NCI-H2227 treated with DMSO at 0.1 percent for 48 hours (cell line): ENCODE results near the gene G6PD.
A peak's percentile ranks its signal among the peaks of the same experiment; 100 is the strongest.
"Not testable (repeated sequence)": the region's sequence is repeated elsewhere in the genome, so short reads cannot be mapped to it uniquely, and the experiment has no call there.

ENCODE experiments used
- DNase-seq: peaks from one replicate; lab custom pipeline; 2025; lab: John Stamatoyannopoulos, UW

The G6PD gene

DNA sequence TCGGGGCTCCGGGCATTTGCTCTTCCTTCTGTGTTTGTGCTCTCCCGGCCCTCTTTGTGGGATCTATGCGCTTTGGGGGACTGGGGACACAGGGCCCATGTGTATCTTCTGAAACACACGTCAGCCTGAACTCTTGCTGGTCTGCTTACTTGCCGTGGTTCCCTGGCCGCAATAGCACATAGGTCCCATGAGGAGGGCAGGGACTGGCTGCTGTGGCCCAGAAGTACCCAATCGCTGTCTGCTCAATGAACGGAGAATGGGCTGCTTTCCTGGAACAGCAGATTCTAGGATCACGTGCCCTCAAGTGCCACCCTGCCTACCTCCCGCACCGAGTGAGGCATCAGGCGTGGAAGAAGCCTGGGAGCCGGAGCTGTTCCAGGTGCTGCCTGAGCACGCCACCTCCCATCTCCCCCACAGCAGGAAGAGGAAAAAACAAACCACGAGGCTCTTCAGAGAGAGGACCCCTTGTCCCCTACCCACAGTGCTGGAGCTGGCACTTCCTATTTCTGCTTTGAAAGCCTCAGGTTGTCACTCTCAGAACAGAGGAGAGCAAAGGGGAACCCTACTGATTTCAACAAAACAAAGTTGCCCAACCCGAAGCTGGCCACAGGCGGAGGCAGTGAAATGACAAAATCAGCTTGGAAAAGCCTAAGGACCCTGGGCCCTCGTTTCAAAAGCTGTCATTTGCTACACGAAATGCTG, 3.8 kb downstream of the G6PD start:
- no peak for DNase-seq

DNA sequence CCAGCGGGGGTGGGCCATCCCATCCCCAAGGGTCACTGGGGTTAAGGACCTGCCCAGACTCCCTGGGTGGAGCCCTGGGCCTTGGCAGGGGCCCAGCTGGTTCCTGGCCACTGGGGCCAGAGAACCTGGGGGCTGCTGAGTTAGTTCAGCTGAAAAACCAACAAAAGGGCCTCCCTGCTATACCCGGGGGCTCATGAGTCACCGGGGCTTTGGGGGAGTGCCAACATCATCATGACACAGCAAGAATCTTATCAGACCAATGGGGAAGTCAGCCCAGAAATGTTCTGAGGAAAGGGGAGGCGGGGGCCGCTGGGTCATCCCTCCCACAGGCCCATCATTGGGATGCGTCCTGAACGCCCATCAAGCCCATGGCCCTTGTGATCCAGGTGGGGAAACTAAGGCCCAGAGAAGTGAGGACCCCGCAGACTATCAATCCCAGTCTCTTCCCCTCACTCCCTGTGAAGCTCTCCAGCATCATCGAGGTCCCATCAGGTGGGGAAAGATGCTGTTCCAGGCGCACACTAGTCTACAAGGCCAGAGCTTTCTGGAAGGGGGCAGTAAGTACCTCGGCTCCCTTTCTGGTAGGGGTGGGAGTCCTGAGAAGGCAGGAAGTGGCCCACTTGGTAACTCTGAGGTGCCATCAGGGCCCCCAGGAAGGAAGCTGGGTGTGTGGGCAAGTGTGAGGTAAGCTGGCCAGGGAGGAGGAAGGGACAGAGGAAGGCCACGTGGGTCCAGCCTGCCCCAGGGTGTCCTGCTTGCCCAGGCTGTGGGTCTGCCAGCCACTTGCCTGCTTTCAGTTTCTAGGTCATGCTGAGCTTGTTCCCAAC, 4.5 kb downstream of the G6PD start:
- no peak for DNase-seq

DNA sequence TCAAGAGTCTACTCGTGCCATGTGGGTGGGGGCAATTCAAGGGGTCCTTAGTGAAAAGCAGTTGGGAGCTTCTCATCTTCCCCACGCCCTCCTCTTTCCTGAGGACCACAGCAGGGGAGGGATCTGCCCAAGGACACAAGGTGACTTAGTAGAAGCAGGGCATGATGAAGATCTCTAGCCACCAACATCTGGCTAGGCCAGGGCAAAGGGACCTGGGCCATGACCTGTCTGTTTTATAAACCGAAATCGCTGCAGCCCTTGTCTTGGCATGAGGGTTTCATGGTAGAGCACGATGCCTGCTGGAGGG, 5.1 kb downstream of the G6PD start:
- no peak for DNase-seq

DNA sequence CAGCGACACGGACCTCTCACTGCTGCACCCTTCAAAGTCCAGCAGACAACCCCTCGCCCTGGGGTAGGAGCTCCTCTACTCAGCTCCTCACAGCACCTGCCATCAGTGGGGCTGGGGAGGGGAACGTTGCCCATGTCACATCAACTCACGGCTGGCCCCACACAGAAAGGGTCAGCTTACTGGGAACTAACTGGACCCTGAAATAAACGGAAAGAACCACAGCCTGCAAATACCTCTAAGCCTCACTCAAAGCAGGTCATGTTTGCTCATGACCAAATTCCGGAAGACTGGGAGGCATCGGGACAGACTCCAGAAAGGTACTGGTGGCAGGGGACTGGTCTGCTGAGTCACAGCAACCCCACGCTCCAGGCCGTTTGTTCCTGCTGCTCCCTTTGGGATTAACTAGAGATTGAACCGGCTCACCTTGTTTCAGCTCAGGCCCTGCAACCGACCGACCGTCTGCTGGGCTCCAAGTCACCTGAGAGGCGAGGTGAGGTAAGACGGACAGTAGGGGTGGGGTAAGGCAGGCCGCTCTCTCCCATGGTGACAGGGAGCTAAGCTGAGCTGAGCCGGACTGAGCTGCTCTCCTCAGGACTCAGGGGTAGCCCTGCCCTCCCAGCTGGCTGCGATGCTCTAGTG, 5.6 kb downstream of the G6PD start:
- no peak for DNase-seq

DNA sequence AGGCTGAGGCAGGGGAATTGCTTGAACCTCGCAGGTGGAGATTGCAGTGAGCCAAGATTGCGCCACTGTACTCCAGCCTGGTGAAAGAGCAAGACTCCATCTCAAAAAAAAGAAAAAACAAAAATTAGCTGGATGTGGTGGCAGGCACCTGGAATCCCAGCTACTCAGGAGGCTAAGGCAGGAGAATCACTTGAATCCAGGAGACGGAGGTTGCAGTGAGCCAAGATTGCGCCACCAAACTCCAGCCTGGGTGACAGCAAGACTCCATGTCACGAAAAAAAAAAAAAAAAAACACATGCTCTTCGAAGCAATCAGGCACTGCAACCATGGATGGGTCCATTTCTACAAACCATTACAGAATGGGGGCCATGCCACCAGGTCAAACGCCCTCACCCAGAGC, 6.3 kb downstream of the G6PD start:
- DNase-seq, result not testable (repeated sequence)

DNA sequence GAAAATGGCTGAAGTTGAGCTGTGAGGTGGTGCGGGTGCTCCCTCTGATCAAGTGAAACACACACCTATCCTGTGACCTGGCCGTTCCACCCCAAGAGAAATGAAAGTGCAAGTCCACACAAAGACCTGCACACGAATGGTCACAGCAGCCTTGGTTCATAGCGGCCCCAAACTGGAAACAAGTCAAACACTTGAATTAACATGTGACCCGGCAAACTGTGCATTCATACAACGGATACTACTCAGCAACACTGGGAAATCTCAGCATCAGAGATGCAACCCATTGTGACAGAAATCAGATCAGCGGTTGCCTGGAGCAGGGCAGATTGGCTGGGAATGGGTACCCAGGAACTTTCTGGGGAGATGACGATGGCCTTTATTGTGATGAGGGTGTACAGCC, 7.6 kb downstream of the G6PD start:
- no peak for DNase-seq

DNA sequence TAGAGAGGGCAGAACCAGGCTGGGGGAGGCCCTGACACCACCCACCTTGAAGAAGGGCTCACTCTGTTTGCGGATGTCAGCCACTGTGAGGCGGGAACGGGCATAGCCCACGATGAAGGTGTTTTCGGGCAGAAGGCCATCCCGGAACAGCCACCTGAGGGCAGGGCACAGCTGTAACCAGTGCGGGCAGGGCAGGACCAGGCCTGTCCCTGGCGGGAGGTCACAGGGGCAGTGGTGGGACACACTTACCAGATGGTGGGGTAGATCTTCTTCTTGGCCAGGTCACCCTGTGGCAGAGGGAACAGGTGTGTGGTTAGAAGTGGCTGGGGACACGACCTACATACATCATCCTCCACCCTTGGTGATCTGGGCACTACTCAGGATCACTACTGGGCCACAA, 10.8 kb downstream of the G6PD start:
- DNase-seq, result no peak

DNA sequence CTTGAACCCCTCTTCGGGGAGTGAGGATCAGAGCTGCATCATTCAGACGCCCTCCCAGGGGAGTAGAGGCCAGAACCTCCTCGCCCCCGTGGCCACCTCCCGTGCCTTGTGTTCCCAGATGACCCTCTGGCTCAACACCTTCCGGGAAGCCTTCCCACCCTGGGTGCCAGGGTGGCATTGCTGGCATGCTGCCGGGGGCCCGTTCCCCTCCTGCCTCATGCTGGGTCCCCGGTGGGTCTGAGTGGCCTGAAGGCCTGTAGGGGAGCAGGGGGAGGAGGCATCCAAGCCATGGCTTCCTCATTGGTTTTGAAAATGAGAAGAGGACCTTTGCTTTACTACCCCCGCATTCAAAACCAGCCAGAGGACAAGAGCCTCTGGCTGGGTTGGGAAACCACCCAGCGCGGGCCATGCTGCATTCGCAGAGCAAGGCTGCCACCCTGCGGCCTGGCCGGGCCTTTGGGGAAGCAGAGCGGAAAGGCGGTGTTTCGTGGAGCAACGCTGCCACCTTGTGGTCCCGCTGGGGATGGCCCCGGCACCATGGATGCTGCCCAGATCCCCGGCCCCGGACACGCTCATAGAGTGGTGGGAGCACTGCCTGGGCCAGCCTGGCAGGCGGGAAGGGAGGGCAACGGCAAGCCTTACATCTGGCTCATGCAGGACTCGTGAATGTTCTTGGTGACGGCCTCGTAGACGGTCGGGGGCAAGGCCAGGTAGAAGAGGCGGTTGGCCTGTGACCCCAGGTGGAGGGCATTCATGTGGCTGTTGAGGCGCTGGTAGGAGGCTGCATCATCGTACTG, 11.9 kb downstream of the G6PD start:
- DNase-seq, result peak; percentile 71

DNA sequence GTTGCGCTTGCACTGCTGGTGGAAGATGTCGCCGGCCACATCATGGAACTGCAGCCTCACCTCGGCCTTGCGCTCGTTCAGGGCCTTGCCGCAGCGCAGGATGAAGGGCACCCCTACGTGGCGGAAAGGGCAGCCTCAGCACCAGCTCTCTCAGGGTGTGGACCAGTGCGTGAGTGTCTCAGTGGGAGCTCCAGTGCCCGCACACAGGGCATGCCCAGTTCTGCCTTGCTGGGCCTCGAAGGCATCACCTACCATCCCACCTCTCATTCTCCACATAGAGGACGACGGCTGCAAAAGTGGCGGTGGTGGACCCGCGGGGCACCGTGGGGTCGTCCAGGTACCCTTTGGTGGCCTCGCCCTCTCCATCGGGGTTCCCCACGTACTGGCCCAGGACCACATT, 14.0 kb downstream of the G6PD start:
- DNase-seq, result no peak

DNA sequence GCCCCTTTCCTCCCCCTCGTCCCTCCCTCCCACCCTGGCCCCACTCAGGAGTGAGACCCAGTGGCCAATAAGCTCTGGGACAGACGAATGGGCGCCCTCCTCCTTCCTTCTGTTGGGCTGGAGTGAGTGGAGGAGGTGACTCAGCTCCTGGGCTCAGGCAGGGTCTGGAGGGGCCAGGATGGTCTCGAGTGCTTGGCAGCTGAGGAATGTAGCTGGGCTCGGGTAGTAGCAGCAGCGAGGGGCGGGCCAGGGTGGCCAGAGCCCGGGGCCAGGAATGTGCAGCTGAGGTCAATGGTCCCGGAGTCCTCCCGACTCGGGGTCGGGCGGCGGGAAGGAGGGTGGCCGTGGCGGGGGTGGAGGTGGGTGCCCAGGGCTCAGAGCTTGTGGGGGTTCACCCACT, 15.0 kb downstream of the G6PD start:
- DNase-seq, result no peak

DNA sequence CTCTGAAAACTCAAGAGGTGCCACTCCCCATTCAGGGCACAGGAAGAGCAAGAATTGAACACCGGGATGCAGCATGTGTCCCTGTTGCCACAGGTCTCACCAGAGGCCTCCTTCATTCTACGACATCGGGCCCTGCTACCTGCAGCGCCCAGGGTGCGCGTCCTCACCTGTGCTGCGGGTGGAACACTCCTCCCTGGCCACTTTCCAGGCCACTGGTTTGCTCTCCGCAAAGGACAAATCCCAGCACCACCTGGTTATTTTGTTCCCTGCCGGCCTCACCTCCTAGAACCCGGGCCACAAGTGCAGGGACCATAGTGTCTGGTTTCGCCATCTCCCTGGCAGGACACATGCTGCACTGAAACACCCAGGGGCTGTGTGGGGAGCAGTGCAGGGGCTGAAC, 16.4 kb downstream of the G6PD start:
- no peak for DNase-seq

DNA sequence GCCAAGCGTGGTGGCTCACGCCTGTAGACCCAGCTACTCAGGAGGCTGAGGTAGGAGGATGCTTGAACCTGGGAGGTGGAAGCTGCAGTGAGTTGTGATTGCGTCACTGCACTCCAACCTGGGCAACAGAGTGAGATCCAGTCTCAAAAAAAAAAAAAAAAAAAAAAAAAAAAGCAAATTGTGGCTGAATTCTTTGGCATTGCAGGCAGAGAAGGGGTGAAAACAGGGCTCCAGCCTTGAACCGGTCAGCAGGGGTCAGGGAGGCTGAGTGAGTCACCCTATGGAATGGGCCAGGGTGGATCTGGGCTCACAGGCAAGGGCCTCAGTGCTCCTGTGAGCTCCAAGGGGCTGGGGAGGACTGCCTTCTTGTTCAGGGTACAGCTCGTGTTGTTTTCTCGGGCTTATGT, 17.4 kb downstream of the G6PD start:
- DNase-seq, result no peak

DNA sequence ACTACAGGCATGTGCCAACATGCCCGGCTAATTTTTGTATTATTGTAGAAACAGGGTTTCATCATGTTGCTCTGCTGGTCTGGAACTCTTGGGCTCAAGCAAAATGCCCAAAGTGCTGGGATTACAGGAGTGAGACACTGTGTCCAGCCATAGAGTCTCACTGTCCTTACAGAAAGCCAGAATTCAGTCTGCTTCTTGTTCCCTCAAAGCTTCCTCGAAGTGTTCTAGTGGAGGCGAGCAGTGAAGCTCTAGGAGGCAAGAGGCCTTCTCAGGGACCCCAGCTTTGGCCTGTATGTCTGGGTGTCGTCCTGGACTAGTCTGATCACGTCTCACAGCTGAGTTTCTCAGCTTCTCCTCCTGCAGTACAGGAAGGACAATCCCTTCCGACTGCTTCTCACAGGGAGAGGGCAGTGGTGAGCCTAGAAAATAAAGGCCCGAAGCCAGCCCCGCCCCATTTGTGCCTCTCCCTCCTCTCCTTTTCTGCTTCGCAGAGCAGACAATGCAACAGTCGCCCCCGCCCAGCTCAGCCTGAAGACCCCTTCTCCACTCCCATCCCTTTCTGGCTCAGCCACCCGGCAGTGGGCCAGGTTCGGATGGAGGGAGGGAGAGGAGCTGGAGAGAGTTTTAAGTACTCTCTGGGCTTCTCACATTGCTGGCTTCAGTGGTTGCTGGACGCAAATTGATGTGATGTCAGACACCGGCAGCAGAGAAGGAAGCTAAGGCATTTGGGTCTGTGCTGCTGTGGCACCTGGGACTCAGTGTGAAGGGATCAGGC, 19.6 kb downstream of the G6PD start:
- DNase-seq, result peak; percentile 79

DNA sequence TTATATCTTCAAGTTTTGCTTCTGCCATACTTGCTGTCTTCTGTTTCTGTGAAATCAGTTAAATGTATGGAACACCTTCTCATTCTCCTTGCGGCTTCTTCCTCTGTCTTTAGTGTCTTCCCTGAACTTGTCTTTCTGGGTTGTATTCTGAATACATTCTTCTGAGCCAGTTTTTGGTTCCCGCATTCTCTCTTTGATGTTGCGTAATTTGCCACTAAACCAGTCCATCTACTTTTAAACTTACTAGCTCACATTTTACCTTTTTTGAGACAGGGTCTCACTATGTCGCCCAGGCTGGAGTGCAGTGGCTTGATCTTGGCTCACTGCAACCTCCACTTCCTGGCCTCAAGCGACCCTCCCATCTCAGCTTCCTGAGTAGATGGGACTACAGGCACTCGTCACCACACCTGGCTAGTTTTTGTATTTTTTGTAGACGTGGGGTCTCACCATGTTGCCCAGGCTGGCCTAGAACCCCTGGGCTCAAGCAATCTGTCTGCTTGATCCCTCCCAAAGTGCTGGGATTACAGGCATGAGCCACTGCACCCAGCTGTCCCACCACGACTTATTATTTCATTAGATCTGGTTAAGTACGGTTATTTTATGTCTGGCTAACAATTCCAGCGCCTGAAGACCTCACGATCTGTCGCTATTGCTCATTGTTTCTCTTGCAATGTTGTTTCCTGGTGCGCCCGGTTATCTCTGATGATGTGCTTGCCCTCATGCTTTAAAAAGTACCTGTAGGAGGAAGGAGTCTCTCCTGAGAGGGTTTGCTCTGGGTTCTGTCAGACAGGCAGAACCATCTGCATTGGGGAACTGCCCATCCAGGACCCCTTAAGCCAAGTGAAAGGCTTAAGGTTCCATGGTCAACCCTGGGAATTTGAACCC, 20.8 kb downstream of the G6PD start:
- DNase-seq, result no peak

DNA sequence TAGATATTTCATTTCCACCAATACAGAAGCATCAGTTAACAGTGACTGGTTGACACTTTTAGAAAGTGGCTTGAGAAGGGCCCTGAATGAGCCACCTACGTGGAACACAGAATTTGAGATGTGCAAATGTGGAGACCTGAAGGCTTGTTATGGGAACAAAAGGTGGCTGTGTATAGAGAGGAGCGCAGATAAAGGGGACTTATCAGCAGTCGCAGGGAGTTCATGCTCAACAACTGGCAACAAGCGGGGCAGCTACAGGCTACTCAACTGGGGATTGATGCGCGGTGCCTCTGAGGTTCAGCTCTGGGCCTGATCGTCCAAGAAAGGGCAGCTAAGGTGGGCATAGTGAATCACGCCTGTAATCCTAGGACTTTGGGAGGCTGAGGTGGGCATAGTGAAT, 27.3 kb downstream of the G6PD start:
- DNase-seq, result no peak

DNA sequence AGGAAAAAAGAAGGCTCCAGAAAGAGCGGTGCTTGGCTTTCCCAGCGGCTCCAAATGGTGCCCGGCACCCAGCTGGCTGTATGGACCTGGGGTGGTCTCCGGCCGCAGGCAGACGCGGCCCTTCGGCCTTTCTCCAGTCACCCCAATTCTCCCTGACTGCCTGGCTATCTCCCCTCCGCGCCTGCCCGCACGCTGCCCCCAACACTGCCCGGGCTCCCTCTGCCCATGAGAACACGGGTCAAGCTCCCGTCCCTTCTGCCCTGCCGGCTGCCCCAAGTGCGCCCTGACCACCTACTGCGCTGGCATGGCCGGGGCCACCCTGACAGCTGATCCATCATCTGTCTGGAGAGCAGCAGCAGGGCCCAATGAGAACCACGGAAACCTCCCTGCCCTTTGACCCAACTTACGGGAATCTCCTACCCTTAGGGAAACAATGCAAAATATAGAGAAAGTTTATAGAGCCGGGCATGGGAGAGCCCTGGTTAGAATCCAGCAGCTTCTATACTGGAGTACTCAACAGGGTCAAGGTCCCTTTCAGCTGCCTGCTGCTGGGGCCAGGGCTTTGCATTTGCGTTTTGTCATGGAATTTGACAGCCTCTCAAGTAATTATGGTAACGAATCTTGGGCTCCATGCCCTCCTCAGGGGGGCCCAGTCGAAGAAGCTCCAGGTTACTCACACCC, 29.4 kb downstream of the G6PD start:
- DNase-seq, result no peak

DNA sequence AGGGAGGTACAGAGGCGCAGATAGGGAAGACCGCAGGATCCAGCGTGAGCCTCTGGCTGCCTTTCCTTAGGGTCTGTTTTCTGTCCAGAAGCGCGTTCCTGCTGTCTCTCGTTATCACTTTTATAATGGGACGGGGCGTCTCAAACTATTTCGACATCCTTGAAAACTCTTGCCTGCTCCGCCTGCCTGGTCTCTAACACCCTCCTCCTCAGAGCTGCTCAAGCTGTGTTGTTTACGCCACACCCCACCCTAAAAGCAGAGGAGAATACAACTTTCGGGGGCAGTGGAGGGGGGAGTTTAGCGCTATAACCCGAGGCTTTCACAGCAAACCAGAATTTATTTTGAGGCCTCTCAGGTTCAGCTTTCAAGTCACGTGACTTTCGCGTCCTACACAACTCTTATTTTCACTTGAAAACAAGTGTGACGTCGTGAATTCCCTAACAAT, 30.0 kb downstream of the G6PD start:
- DNase-seq, result no peak

DNA sequence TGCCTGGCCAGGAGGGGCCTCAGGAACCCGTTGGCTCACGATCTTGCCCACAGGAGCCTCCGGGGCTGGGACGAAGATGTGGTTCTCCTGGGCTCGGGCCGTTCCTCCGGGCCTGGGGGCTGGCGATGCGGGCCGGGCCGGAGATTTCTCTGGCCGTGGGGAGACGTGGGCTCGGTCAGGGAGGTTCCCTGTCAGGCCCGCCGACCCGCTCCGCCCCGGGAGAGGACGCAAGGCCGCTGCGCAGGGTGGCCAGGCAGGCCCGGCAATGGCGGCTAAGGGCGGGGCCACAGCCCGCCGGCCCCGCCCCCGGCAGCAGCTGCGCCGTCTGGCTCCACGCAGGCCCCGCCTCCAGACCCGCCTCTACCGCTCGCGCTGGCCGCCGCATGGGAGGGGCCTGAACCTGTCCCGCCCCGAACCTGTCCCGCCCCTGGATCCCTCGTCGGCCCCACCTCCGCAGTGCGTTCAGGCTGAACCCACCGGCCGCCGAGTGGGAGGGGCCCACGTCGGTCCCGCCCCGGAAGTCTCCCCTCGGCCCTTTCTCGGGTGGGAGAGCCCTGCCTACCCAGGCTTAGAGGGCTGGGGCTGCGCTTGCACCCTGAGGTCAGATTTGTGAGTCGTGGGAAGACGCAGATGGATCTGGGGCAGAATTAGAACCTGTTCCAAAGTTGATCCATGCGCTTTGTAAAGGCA, 30.5 kb downstream of the G6PD start, which contains the start of gene FAM3A:
TSS of gene FAM3A (minus strand) at position 267 of the 690 bp plus-strand sequence. CDS start 460 bp downstream, outside the sequence.
- DNase-seq, result peak; percentile 88
